Measurements from ENCODE around the gene APOA5. TPM values are rescaled to one million over a fixed set of nuclear protein-coding genes. Genes with fewer than 3 reads are reported as not detected.
"Not testable (repeated sequence)": the region's sequence is repeated elsewhere in the genome, so short reads cannot be mapped to it uniquely, and the experiment has no call there.

APOA5 gene
- total and polyA plus RNA-seq, 2 of the 13 experiments (the other 11 are each of a cell fraction or from before 2014, with no cell fraction given), result 44.0 to 49.1 TPM

DNA sequence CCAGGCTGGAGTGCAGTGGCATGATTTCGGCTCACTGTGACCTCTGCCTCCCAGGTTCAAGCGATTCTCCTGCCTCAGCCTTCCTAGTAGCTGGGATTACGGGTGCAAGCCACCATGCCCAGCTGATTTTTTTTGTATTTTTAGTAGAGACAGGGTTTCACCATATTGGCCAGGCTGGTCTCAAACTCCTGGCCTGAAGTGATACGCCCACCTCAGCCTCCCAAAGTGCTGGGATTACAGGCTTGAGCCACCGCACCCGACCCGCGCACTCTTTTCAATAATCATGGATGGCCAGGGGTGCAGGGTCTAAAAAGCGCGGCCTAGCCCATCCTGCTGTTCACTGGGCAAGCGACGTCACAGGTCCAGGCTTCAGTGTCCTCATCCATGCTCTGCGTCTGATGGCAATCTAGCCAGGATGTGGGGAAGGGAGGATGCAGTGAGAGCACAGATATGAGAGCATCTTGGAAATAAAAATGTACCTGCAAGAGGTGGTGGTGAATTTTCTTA lies 42.9 kb upstream of the APOA5 start:
- Histone ChIP-seq H3K4me2 (ENCODE audit: low read depth, low read length) (peak overlapping the region; percentile 92), H3K4me3 (replicated peaks in 1 of 3; ENCODE audit: insufficient read depth in 1 of 3, low read depth in 2 of 3, low read length in 3 of 3) (peak overlapping the region in 2 of 3 experiments; percentile 92 to 95; a peak in 3 of 6 replicates), H3K9ac (ENCODE audit: insufficient read depth, low read depth, low read length) (peak overlapping the region; percentile 27; the same call in 1 of the 2 replicates), H3K79me2 (ENCODE audit: insufficient read depth, low read length) (peaks cover 52% of the 10 kb centered on the region), H3K27ac (ENCODE audit: extremely low read length, insufficient read depth, low read length) (peak overlapping the region; percentile 99), H3K4me1 (ENCODE audit: insufficient read depth, low read length) (peaks cover 87% of the 10 kb centered on the region)
- WGBS (ENCODE audit: low lambda C conversion rate), result 52% methylated on average over 13 of the region's 13 CpGs
- FAIRE-seq; BruUV-seq (replicated peaks); intact Hi-C loops (cut with micrococcal nuclease; ENCODE audit: unreplicated experiment); ATAC-seq; H4K20me1 ChIP-seq (ENCODE audit: insufficient read depth, low read length); H3K36me3 ChIP-seq (replicated peaks in 1 of 2; ENCODE audit: control insufficient read depth in 1 of 2, insufficient read depth in 2 of 2, low read length in 2 of 2); DNase-seq (ENCODE audit: low spot score); H3K27me3 ChIP-seq (ENCODE audit: control insufficient read depth in 1 of 2, insufficient read depth in 2 of 2, low read length in 2 of 2); H2AFZ ChIP-seq (ENCODE audit: low read length); H3K9me3 ChIP-seq (ENCODE audit: low read length); TF ChIP-seq ATF7 (CRISPR knock-in tag; IDR thresholded peaks at IDR 0.05): not testable (repeated sequence)
- in situ Hi-C loops (cut with HindIII; ENCODE audit: extremely low pct_ligation_motif_present, low pct_unique_long_range_greater_than_20kb), result loop anchor here (5.0 kb wide), 1 partner anchor 42 kb away; the partner anchor contains the start of gene APOA5
- POLR2A ChIA-PET, result interaction anchor here (0.7 to 18.4 kb wide), 11 partner anchors 8 to 310 kb away, joined by 3 to 1365 read pairs (median 35); partner anchors contain the start of genes APOA4, APOA5, APOC3 and BUD13
- CTCF ChIA-PET (ENCODE audit: low intra/inter-chr PET ratio, low total read pairs), result interaction anchor here (2.2 kb wide), 1 partner anchor 43 kb away, joined by 23 read pairs; the partner anchor contains the start of gene APOA5
- TF ChIP-seq, protein P1, sequence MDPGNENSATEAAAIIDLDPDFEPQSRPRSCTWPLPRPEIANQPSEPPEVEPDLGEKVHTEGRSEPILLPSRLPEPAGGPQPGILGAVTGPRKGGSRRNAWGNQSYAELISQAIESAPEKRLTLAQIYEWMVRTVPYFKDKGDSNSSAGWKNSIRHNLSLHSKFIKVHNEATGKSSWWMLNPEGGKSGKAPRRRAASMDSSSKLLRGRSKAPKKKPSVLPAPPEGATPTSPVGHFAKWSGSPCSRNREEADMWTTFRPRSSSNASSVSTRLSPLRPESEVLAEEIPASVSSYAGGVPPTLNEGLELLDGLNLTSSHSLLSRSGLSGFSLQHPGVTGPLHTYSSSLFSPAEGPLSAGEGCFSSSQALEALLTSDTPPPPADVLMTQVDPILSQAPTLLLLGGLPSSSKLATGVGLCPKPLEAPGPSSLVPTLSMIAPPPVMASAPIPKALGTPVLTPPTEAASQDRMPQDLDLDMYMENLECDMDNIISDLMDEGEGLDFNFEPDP (CRISPR knock-in tag; conservative IDR thresholded peaks at IDR 0.05), result peak; percentile 14; the same call in 1 of the 2 replicates
- TF ChIP-seq AGO1 (IDR thresholded peaks at IDR 0.05; ENCODE audit: low read depth, low read length, poor library complexity, severe bottlenecking) (peak; percentile 95), FIP1L1 (IDR thresholded peaks at IDR 0.05; ENCODE audit: borderline replicate concordance, insufficient read depth, low read depth, low read length) (0 out of 2 replicates have a peak, but pooled peaks have one; percentile 10), HNRNPL (IDR thresholded peaks at IDR 0.05; ENCODE audit: low read depth, low read length) (peak; percentile 4; the same call in 1 of the 2 replicates), AGO2 (optimal IDR thresholded peaks at IDR 0.05; ENCODE audit: low read depth, low read length) (peak; percentile 94), ZNF234 (CRISPR knock-in tag; conservative IDR thresholded peaks at IDR 0.05) (0 out of 2 replicates have a peak, but pooled peaks have one; percentile 69), ZFP82 (CRISPR knock-in tag; IDR thresholded peaks at IDR 0.05; ENCODE audit: borderline replicate concordance) (peak; percentile 63; the same call in 1 of the 2 replicates), IRX3 (CRISPR knock-in tag; IDR thresholded peaks at IDR 0.05; ENCODE audit: borderline replicate concordance, low read depth) (peak; percentile 21; the same call in 1 of the 2 replicates), ATF7 (IDR thresholded peaks at IDR 0.05) (peak; percentile 39; the same call in 1 of the 2 replicates), POLR2G (IDR thresholded peaks at IDR 0.05; ENCODE audit: low read depth, low read length) (peak; percentile 57; the same call in 1 of the 2 replicates), NCOA5 (CRISPR knock-in tag; IDR thresholded peaks at IDR 0.05) (0 out of 2 replicates have a peak, but pooled peaks have one; percentile 10), ZBTB38 (CRISPR knock-in tag; IDR thresholded peaks at IDR 0.05) (peak; percentile 39; the same call in 1 of the 2 replicates), FOXC1 (CRISPR knock-in tag; IDR thresholded peaks at IDR 0.05; ENCODE audit: borderline replicate concordance) (0 out of 2 replicates have a peak, but pooled peaks have one; percentile 13), SSRP1 (CRISPR knock-in tag; IDR thresholded peaks at IDR 0.05) (peak; percentile 87), TMF1 (CRISPR knock-in tag; IDR thresholded peaks at IDR 0.05; ENCODE audit: low read depth) (0 out of 2 replicates have a peak, but pooled peaks have one; percentile 11), ZC3H13 (CRISPR knock-in tag; IDR thresholded peaks at IDR 0.05) (peak; percentile 72), POLR2AphosphoS5 (IDR thresholded peaks at IDR 0.05; ENCODE audit: low read depth, low read length) (peak; percentile 67), HOXA3 (CRISPR knock-in tag; IDR thresholded peaks at IDR 0.05) (0 out of 2 replicates have a peak, but pooled peaks have one; percentile 4)
- TF ChIP-seq, protein P2, sequence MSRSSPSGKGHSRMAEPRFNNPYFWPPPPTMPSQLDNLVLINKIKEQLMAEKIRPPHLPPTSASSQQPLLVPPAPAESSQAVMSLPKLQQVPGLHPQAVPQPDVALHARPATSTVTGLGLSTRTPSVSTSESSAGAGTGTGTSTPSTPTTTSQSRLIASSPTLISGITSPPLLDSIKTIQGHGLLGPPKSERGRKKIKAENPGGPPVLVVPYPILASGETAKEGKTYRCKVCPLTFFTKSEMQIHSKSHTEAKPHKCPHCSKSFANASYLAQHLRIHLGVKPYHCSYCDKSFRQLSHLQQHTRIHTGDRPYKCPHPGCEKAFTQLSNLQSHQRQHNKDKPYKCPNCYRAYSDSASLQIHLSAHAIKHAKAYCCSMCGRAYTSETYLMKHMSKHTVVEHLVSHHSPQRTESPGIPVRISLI (CRISPR knock-in tag; IDR thresholded peaks at IDR 0.05; ENCODE audit: borderline replicate concordance), result peak; percentile 51; the same call in 1 of the 2 replicates
- TF ChIP-seq, protein P3, sequence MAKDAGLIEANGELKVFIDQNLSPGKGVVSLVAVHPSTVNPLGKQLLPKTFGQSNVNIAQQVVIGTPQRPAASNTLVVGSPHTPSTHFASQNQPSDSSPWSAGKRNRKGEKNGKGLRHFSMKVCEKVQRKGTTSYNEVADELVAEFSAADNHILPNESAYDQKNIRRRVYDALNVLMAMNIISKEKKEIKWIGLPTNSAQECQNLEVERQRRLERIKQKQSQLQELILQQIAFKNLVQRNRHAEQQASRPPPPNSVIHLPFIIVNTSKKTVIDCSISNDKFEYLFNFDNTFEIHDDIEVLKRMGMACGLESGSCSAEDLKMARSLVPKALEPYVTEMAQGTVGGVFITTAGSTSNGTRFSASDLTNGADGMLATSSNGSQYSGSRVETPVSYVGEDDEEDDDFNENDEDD (CRISPR knock-in tag; IDR thresholded peaks at IDR 0.05; ENCODE audit: borderline replicate concordance), result 0 out of 2 replicates have a peak, but pooled peaks have one; percentile 22

All from HepG2 (cell line).